SU-DHL-6 (cell line): ENCODE data around the gene RBM20.

ENCODE experiments used
- CTCF ChIP-seq: fragments of 200-600 bp; sonication (generic); IDR thresholded peaks from one replicate; pipeline ENCODE4 v1.5.1; 2017; ENCODE audit warnings: antibody characterized with exemption, mild to moderate bottlenecking, low read length, moderate library complexity; ENCODE audit not compliant: insufficient read depth, poor library complexity, severe bottlenecking
- EZH2phosphoT487 ChIP-seq: fragments of 200-600 bp; sonication (generic), shearing (Covaris generic); conservative IDR thresholded peaks from 2 replicates; pipeline ENCODE4 v1.6.1; 2018; ENCODE audit warnings: mild to moderate bottlenecking, antibody characterized with exemption, low read length, moderate library complexity, mixed read lengths

- no peak for TF ChIP-seq CTCF
- no peak for TF ChIP-seq EZH2phosphoT487
These were observed 189.3 kb downstream of the RBM20 start for GRCh38 chr10:110833234-110833940.
